ENCODE results near the gene RCBTB1. TPM values are rescaled to one million over a fixed set of nuclear protein-coding genes. Genes with fewer than 3 reads are reported as not detected.

RCBTB1 gene
- total RNA-seq, 2 experiments from 2014 or later: 10.3 to 11.4 TPM

DNA sequence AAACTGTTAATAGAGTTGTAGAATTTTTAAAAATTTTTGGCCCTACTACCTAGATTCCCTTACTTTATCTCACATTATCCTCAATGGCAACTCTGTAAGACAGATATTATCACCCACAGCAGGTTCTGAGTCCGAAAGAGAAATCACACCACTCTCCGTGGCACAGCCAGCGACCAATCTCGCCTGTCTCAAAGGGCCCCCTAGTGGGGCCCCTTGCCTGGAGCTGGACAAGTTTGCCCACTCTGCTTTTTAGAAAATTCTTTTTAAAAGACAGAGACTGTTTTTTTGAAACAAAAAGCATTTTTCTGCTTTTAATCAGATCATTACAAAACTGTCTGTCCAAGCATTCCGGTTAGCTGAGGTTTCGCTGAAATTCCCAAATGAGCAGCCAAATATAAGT, 67.9 kb downstream of the RCBTB1 start:
- H3K4me1 Mint-ChIP-seq (ENCODE audit: low read depth): peaks cover 8% of the 10 kb centered on the region
- no peaks in the 10 kb centered on the region for H3K9me3 Mint-ChIP-seq
- peaks cover 78% of the 10 kb centered on the region for H3K36me3 ChIP-seq (ENCODE audit: insufficient read depth, low read length)
- H3K27me3 Mint-ChIP-seq: no peaks in the 10 kb centered on the region
- ChIA-PET CTCF (no interaction called here), POLR2A (no interaction called here)
- DNase-seq: peak in 4 of 14 experiments; percentile 16 to 36 (median 27)
- H3K27ac Mint-ChIP-seq: peak overlapping the region; percentile 50
- no peak overlapping the region for H3K4me3 ChIP-seq (ENCODE audit: low read length)
- TF ChIP-seq, protein P1, sequence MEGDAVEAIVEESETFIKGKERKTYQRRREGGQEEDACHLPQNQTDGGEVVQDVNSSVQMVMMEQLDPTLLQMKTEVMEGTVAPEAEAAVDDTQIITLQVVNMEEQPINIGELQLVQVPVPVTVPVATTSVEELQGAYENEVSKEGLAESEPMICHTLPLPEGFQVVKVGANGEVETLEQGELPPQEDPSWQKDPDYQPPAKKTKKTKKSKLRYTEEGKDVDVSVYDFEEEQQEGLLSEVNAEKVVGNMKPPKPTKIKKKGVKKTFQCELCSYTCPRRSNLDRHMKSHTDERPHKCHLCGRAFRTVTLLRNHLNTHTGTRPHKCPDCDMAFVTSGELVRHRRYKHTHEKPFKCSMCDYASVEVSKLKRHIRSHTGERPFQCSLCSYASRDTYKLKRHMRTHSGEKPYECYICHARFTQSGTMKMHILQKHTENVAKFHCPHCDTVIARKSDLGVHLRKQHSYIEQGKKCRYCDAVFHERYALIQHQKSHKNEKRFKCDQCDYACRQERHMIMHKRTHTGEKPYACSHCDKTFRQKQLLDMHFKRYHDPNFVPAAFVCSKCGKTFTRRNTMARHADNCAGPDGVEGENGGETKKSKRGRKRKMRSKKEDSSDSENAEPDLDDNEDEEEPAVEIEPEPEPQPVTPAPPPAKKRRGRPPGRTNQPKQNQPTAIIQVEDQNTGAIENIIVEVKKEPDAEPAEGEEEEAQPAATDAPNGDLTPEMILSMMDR (IDR thresholded peaks at IDR 0.05): peak; percentile 23
- intact Hi-C loops (cut with DNase I, micrococcal nuclease): no loop called here
- no peak for ATAC-seq (ENCODE audit: poor library complexity)
- H3K4me3 Mint-ChIP-seq: no peak overlapping the region
- H3K36me3 Mint-ChIP-seq (ENCODE audit: low read depth): peaks cover 91% of the 10 kb centered on the region
- H3K4me1 ChIP-seq (ENCODE audit: insufficient read depth, low read length): no peaks in the 10 kb centered on the region
- no peaks in the 10 kb centered on the region for H3K27me3 ChIP-seq (ENCODE audit: control insufficient read depth in 1 of 2, insufficient read depth in 2 of 2, low read length in 2 of 2)
- no peak overlapping the region for H3K27ac ChIP-seq (ENCODE audit: low read depth in 1 of 2, low read length in 2 of 2)
- no peaks in the 10 kb centered on the region for H3K9me3 ChIP-seq (ENCODE audit: control insufficient read depth in 1 of 2, insufficient read depth in 1 of 2, low read length in 2 of 2)

DNA sequence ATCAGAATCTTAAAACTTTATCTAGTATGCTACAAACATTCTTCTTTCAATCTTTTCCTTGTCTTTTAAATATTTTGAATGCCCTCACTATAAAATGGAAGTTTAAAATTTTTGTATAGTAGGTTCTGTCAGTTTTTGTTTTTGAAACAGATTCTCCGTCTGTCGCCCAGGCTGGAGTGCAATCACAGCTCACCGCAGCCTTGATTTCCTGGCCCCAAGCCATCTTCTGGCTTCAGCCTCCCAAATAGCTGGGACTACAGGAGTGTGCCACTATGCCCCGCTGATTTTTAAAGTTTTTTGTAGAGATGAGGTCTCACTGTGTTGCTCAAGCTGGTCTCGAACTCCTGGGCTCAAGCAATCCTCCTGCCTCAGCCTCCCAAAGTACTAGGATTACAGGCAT, 68.9 kb downstream of the RCBTB1 start:
- Histone ChIP-seq H3K36me3 (ENCODE audit: insufficient read depth, low read length) (peaks cover 74% of the 10 kb centered on the region), H3K4me3 (ENCODE audit: low read length) (no peak overlapping the region), H3K27ac (ENCODE audit: low read depth in 1 of 2, low read length in 2 of 2) (no peak overlapping the region), H3K4me1 (ENCODE audit: insufficient read depth, low read length) (no peaks in the 10 kb centered on the region), H3K9me3 (ENCODE audit: control insufficient read depth in 1 of 2, insufficient read depth in 1 of 2, low read length in 2 of 2) (no peaks in the 10 kb centered on the region), H3K27me3 (ENCODE audit: control insufficient read depth in 1 of 2, insufficient read depth in 2 of 2, low read length in 2 of 2) (no peaks in the 10 kb centered on the region)
- no peak for ATAC-seq (ENCODE audit: poor library complexity)
- intact Hi-C loops (cut with DNase I, micrococcal nuclease): no loop called here
- POLR2A ChIA-PET: no interaction called here
- H3K4me1 Mint-ChIP-seq (ENCODE audit: low read depth): peaks cover 8% of the 10 kb centered on the region
- DNase-seq: no peak
- peaks cover 91% of the 10 kb centered on the region for H3K36me3 Mint-ChIP-seq (ENCODE audit: low read depth)
- H3K27me3 Mint-ChIP-seq: no peaks in the 10 kb centered on the region
- TF ChIP-seq, protein P1 (IDR thresholded peaks at IDR 0.05): no peak
- H3K9me3 Mint-ChIP-seq: no peaks in the 10 kb centered on the region
- CTCF ChIA-PET: interaction anchor here (1.8 kb wide), 1 partner anchor 10 kb away, joined by 7 read pairs; no protein-coding TSS in a partner anchor
- no peak overlapping the region for H3K4me3 Mint-ChIP-seq
- peak overlapping the region; percentile 50 for H3K27ac Mint-ChIP-seq

DNA sequence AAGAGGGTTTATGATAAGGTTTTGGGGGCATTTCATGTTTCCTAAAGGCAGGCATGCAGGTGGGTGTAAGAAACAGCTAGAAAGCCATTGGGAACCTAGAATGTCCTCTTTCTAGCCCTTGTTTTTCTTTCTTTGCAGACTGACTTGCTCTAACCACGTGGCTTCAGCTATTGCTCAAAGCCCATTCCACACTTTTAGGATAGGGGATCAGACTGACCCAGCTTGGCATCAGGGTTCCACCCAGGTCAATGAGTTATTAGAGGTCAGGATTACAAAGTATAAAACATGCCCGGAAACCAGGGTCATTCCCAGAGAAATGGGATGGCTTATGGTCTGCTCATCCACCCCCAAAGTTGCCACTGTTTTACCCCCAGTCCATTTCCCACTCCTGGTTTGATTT, 72.8 kb downstream of the RCBTB1 start:
- peaks cover 4% of the 10 kb centered on the region for H3K4me1 ChIP-seq (ENCODE audit: insufficient read depth, low read length)
- Mint-ChIP-seq H3K27me3 (no peaks in the 10 kb centered on the region), H3K4me3 (no peak overlapping the region), H3K27ac (no peak overlapping the region), H3K9me3 (no peaks in the 10 kb centered on the region), H3K36me3 (ENCODE audit: low read depth) (peaks cover 81% of the 10 kb centered on the region), H3K4me1 (ENCODE audit: low read depth) (peaks cover 13% of the 10 kb centered on the region)
- TF ChIP-seq, protein P1 (IDR thresholded peaks at IDR 0.05): no peak
- H3K27me3 ChIP-seq (ENCODE audit: control insufficient read depth in 1 of 2, insufficient read depth in 2 of 2, low read length in 2 of 2): no peaks in the 10 kb centered on the region
- peaks cover 71% of the 10 kb centered on the region for H3K36me3 ChIP-seq (ENCODE audit: insufficient read depth, low read length)
- H3K27ac ChIP-seq (ENCODE audit: low read depth in 1 of 2, low read length in 2 of 2): no peak overlapping the region
- DNase-seq (no peak), ATAC-seq (ENCODE audit: poor library complexity) (no peak)
- H3K9me3 ChIP-seq (ENCODE audit: control insufficient read depth in 1 of 2, insufficient read depth in 1 of 2, low read length in 2 of 2): no peaks in the 10 kb centered on the region
- intact Hi-C loops (cut with DNase I, micrococcal nuclease): no loop called here
- POLR2A ChIA-PET: no interaction called here
- CTCF ChIA-PET: no interaction called here
- H3K4me3 ChIP-seq (ENCODE audit: low read length): no peak overlapping the region
